Ovary (tissue), 3 donors: Measurements from ENCODE around the gene VARS1.

ENCODE experiments used
- EP300 ChIP-seq: sonication (generic); formaldehyde crosslinking; IDR thresholded peaks from one replicate; pipeline ENCODE4 v1.6.1; 2017; ENCODE audit warnings: antibody characterized with exemption
- POLR2A ChIP-seq: fragments of 450-650 bp; IDR thresholded peaks from one replicate; pipeline ENCODE4 v1.6.1; 2017; ENCODE audit warnings: antibody characterized with exemption, mild to moderate bottlenecking, moderate library complexity
- TF ChIP-seq, protein P1 (sequence below), 3 donors: fragments of 450-650 bp in 2 of 3; fragments of 200-600 bp in 1 of 3; IDR thresholded peaks; one replicate each; pipeline versions ENCODE4 v1.5.1 to v1.8.0; 2016 to 2022; ENCODE audit warnings: antibody characterized with exemption in 3 of 3, mild to moderate bottlenecking in 1 of 3
- donor health status: DM: no; HTN: no; CAD: no.

DNA sequence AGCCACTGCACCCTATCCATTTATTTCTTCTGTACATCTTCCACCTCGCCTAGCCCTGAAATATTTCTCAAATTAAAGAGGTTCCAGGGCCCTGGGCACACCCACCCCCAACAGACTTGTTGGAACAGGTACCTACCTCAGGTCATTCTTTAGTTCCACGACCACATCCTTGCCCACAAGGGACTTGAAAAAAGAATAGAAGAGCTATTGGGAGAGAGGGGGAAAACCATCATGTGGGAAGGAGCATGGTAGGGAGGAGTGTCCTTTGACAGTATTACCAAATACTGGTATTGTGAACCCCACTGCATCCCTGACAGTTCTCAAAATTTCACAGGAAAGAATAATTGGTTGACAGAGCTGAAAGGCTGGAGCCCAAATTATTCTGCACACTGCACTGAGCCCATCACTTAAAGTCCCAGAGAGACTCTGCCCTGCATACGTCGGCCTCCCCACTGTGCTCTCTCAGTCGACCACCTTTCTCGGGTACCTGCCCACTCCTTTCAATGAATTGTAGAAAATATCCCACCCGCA, 10.5 kb upstream of the VARS1 start:
- TF ChIP-seq, protein P1, sequence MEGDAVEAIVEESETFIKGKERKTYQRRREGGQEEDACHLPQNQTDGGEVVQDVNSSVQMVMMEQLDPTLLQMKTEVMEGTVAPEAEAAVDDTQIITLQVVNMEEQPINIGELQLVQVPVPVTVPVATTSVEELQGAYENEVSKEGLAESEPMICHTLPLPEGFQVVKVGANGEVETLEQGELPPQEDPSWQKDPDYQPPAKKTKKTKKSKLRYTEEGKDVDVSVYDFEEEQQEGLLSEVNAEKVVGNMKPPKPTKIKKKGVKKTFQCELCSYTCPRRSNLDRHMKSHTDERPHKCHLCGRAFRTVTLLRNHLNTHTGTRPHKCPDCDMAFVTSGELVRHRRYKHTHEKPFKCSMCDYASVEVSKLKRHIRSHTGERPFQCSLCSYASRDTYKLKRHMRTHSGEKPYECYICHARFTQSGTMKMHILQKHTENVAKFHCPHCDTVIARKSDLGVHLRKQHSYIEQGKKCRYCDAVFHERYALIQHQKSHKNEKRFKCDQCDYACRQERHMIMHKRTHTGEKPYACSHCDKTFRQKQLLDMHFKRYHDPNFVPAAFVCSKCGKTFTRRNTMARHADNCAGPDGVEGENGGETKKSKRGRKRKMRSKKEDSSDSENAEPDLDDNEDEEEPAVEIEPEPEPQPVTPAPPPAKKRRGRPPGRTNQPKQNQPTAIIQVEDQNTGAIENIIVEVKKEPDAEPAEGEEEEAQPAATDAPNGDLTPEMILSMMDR (IDR thresholded peaks at IDR 0.05), result no peak
- no peak for TF ChIP-seq POLR2A
- TF ChIP-seq EP300, result no peak
